ENCODE measurements around the gene BARHL2.

BARHL2 gene

DNA sequence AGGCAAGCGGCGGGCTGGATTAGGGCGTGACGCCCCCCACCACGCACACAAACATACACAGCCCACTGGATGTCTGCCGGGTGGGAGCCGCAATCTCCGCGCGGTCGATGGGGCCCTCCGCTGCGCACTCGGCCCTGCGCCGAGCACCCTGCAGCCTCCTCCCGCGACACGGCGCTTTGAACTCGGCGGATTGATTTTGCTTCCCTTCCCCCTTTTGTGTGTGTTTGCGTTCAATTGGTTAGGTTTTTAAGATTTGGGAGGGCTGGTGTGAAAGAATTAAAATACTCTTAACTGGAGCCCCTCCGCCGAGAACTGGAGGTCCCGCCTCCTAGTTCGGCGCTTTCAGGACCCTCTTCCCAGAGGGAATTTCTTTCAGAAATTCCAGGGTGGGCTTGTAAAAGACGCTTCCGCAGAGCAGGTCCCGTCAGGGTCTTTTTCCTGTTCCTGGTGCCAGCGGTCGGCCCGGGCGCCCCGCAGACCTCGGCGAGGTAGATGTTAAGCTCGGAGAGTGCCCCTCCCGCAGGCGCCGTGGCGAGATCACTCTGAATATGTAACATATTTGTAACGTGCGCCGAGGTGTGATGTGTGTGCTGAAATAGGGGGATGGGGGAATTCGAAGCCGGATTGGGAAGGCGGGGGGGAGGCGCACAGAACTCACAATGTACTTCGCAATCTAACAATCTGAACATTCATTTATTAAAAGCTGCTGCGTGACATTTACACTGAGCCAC lies 8.0 kb upstream of the BARHL2 start:
- no peak for DNase-seq (ENCODE audit: low read depth in 3 of 3)

DNA sequence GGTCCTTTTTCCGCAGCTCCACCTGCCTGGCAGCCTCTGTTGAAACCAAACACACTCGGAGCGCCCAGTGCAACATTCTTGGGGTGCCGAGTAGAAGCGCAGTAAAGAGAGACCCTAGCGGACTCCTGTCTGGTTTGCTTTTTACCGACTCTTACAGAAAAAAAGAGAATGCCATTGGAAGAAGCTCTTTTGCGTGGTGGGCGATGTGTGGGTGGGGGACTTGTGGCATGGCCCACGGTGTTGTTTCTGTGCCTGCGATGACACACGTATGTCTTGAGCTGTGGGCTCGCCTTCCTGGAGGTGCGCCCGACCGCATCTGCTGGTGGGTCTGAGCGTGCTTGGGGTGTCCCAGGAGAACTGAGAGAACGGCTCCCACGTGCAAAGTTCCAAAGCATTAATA lies 7.3 kb upstream of the BARHL2 start:
- DNase-seq (ENCODE audit: low read depth in 3 of 3) = no peak

DNA sequence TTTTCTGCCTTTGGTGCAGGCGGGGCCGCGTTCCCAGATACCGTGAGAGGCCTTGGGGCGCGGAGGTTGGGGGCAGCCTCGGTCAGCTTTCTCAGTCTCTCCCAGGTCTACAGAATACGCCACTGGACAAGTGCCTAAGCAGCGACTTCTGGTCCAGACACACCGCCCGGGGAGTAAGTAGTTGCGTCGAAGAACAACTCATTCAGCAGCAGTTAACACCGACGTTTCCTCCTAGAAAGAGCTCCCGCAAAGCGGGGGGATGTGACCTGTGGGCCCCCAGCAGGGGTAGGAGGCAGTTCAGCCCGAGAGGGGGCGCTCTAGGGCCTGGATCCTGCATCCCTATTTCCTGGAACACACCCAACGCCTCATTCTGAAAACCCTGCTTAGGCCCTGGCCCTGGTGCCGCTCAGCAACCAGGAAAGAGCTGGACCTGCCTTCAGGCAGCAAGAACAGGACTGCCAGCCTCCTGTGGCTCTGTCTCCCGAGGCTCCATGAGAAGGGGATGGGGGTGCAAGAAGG lies 6.5 kb upstream of the BARHL2 start:
- DNase-seq (ENCODE audit: low read depth in 3 of 3) = no peak

DNA sequence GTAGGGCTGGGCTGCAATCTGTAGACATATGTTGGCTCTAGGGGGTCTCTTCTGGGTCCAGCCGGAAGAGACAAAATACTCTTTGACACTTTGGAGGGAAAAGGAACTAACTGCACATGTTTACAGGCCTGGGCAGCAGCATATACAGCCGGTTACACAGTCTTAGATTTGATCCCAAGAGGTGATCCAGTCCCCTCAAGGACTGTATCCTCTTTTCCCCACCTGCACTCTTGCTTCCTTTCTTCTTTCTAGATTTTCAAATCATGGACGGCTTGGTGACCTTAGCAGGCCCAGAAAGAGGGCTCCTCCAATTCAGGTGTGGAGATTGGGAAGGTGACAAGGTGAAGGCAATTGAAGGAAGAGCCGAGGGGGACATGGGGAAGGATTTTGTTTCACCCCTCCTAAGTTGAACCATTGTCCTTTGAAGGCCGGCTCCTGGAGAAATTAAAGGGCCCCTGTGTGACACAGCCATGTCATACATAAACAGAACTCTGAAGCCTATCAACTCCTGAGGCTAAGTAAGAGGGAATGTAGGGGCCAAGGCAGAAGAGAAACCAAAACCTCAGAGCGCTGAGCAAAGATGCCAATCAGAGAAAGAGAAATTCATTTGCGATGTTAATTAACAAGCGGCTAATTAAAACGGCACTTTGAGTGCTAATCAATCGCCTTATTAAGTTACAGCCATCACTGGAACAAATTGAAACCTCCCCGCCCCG lies 5.9 kb upstream of the BARHL2 start:
- no peak for DNase-seq (ENCODE audit: low read depth in 3 of 3)

DNA sequence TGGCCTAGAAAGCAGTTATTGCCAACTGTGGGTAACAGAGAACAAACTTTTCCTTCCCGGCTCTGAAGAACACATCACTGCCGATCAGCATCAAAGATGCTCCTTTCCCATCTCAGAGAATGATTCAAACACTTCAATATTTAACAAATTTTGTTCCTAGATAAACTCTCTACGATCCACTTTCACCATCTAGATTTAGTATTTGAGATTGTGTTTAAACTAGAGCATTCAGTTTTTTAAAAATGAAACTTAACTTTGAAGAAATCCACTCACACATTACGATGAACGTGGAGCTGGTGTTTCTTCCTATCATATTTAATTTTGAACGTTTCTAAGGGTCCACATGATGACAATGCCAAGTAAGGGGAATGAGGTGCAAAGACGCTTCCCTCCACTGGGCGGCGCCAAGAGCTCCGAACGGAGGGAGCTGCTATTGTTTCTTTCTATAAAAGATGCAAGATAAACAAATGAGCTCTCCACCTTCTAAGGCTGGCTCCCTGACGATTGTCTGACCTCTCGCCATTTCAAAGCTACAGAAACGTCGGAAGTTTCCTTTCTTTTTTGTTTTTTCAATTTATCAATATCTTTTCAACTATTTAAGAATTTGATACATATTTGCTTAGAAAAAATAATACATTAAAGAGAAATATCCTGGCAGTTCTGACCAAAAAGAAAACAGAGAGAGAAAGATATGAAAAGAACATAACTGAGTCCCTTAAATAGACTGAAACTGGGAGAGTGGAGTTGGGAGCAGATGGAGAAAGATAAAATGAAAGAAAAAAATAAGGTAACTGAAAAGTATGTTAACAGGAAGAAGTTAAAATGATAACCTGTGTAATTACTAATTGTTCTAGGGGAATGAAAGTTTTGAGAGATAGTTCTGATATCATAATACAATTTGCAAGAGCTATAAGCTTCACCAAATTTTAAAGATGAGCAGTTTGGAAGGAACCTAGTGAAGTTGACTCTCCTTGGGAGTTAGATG lies 4.4 kb upstream of the BARHL2 start:
- DNase-seq (ENCODE audit: low read depth in 3 of 3) = peak in 1 of 3 experiments; percentile 20

DNA sequence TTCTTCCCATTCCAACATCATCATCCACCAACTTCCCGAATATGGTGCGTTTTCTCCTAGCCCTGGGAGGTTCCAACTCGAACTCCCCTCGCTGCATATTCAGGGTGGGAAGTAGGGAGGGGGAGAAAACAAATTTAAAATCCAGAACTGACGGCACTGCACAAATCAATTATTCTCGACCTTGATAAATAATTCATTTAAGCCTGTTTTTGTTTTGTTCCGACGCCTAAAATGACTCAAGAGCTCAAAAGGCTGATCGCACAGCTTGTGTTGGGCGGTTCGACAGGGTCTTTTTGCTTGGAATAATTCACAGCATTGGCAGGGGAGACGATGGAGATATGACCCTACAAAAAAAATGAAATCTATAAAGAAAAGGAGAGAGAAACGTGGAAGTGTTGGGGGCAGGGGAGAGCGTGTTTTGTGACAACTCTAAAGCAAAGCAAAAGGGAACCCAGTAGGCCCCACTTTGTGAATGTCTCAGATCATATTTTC lies 3.1 kb upstream of the BARHL2 start:
- no peak for DNase-seq (ENCODE audit: low read depth in 3 of 3)

DNA sequence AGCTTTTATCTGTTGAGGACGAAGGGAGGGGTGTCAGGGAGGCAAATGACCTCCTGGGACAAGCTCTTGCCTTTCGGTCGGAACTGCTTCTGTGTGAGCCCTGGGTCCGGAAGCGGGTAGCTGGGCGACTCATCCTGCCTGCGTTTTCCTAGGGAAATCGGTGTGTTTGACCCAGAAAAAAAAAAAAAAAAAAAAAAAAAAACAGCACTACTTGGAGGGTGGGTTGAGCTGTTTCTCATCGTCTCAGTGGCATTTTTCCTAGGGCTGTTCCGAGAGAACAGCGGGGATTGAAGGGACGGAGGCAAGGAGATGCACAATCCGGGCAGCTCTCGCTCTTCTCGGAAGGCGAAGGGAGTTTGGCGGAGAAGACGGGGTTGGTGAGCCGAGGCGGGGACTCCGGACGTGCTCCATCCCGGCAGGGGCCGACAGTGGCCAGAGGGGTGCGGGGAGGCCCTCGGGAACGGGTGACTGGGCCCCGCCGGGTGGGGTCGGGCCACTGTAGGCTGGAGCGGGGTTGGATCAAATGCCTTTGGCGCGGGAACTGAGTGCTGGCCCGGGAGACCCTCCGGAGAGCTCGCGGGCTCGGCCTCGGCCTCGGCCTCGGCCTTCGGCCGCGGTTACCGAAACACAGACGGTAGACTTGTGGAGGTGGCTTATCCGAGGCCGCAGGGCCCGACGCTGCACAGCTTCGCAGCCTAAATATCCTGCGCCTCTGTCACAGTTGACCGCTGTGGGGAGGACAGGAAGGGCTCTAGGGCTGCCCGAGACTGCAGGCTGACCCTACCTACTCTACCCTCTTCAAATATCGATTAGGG lies 2.4 kb upstream of the BARHL2 start:
- DNase-seq (ENCODE audit: low read depth in 3 of 3) = no peak

DNA sequence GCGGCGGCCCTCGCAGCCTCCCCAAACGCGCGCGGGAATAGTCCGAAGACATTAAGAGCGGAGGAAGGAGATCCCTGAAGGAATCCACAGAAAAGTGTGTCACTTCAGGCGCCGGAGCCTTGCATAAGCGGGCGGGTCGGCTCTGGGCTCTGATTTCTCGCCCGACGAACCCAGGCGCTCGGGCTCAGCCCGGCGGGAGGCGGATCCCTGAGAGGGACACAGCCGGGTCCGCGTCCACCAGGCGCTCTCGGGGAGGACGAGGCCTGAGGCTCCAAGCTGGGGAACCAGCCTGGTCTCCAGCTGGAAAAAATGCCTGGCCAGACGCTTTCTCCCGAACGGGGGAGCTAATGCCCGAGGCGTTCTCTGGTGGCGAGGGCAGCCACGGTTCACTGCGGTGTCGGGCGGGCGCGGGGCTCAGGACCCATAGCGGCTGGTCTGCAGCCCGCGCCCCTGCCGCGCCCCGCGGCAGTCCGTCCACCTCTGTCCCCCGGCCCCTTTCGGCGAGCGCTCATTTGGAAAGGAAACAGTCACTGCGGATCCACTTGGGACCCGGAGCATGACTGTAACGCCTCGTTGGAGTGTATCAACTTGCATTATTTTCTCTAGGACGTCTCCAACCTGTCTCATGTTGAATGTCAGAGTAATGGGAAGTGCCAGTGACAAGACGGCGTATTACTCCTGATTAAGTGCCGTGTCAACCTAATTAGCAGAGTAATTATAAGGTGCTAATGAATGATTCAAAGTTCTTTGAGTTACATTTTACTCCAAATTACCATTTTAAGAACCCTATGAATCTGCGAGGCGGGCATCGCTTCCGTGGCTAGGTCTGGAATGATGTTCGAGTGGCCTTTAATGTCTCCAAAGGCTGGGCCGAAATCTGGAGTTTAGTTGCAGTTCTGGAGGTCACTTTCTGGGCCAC lies 1.6 kb upstream of the BARHL2 start:
- DNase-seq (ENCODE audit: low read depth in 3 of 3) = no peak

DNA sequence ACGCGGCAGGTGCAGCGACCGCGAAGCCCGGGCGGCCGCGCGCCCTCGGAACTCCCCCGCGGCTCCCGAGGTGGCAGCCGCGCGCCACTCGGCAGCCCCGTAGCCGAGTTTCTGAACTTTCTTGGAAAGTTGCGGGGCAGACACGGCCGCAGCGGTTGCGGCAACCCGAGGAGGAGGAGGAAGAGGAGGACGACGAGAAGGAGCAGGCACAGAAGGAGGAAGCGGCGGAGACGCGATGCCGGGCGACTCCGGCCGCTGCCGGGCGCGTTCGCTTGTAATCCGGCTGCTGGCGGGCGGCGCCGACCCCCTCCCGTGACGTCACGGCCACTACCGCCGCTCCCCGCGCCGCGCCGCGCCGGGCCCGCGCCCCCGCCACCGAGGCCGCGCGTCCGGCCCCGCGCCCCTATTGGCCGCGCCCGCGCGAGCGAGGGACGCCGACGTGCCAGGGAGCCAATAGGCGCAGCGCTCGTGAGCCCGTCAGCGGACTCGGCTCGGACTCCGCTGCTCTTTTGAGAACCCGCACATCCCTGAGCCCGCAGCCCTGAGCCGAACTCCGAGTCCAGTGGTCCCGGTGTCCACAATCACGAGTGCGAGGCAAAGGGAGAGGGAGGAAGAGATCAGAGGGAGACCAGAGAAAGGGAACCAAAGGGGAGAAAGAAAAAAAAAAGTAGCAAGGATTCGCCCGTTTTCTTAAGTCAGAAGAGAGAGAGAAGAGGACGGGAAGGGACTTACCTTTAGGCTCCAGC lies 736 bp upstream of the BARHL2 start:
- DNase-seq (ENCODE audit: low read depth in 3 of 3) = no peak

DNA sequence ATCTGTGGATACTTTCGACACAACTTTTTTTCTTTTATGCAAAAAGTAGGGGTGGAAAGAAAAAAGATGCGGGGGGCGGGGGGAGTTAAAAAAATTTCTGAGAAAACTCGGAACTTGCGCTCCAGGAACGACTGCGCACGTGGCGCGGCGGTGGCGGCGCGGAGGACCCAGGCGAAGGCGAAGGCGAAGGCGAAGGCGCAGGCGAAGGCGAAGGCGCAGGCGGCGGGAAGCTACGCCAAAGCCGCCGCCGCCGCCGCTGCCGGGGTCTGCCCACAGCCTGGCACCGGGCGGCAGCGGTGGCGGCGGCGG lies 208 bp upstream of the BARHL2 start:
- DNase-seq (ENCODE audit: low read depth in 3 of 3) = no peak

DNA sequence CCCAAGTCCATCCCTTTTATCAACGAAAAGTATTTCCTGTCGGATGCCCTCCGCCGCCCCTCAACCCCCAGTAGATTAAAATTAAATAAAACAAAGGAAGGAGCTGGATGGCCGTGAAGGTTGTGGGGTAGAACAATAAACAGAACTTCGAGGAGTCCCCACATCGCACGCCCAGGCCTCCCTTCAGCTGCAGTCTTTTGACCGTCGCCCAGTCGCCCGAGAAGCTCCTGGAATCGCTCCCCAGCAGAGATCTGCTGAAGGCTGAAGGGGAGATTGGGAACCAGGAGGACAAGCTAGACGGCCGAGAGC lies 905 bp downstream of the BARHL2 start:
- DNase-seq (ENCODE audit: low read depth in 3 of 3) = no peak

DNA sequence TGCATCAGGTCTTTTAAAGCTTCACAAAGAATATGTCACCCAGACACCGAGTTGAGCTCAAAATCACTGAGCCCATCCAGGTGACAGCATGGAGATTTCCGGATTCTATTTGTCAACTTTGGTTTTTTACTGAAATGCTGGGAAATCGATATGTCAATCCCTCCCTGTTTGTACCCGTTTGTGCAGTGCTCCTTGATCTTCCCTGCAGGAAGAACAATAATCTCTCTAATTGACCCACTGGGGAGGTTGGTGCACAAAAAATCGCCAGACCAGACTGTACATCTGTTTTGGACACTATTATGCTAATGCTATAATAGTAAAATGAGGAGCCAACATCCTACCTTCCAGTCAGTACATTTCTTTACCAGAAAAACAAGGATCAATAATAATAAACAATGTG lies 1.8 kb downstream of the BARHL2 start:
- no peak for DNase-seq (ENCODE audit: low read depth in 3 of 3)

DNA sequence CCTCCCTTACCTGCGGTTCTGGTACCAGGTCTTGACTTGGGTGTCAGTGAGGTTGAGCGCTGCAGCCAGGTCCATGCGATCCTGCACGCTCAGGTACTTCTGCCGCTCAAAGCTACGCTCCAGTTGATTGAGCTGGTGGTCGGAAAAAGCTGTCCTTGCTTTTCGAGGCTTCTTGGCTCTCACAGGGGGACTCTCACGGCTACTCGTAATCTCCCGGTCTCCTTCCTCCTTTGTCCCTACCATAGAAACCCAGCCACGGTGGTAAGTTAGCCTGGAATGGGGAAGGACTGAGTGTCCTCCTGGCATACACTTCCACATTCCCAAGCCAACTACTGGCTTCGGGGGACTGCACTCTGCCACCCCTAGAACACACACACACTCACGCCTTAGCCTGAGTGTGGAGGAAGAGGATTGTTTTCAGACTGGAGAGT lies 2.6 kb downstream of the BARHL2 start:
- DNase-seq (ENCODE audit: low read depth in 3 of 3) = no peak

DNA sequence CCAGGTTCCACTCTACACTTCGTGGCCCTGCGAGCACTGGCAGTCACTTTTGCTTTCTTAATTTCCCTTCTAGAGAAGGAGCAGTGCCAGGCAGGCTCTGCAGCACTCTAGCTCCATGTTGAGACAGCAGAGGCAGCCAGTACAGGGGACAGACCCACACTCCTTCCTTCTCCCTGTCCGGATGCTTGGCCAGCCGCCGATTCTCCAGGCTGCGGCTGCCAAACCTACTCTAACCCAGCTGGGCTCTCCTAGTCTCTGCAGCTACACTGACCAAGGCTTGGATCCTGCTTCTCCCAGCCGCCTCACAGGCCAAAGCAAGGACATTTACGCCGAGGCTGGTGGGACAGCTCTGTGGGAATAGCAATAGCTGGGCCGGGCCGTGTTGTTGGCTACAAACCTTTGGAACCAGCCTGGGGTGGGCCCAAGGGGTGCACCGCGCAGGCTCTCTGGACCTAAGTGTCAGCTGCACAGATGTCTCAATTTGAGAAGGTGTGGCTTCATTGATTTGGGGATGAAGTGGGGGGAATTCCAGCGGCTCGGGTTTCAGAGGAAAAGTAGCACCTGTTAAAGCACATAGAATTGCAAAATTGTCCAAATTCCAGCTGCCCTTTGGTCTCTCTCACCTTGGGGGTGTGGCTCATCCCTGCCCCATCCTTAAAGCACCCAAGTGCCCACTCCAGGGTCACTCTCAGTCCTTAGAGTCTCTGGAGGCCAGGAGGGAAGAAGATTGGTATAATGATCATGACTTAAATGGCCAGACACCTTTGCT lies 3.2 kb downstream of the BARHL2 start:
- no peak for DNase-seq (ENCODE audit: low read depth in 3 of 3)

DNA sequence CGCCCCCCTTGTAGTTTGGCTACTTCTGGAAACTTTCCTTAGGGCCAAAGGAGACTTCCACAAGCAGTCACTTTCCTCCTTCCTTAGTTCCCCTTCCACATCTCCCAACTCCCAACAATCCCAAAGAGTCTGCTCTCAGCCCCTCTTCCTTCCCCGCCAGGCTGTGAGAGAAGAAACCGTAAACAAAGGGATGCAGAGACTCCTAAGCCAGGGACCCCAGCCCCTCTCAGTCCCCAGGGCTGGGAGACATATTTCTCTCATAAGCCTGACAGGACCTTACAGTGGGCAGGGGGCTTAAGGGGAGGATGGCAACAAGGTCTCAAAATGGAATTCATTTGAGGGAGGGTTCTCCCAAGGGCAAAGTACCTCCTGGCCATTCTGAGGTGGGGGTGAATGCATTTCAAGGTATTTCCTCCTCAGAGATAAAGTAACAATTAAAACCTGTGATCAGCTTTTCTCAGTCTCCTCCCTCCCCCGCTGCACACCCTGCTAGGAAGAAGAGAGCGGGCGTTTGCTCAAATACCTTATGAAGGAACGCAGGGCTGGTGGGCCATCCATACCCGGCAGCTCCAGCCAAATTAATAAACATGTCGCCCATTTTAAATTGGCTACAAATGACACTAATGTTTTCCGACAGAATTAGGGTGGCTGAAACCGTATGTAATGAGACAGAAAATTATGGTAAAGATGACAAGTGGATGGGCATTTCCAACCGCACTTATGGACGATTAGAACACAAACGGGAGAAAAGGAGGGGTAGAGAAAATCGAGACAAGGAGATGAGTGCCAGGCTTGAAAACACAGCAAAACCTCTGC lies 4.0 kb downstream of the BARHL2 start:
- no peak for DNase-seq (ENCODE audit: low read depth in 3 of 3)

DNA sequence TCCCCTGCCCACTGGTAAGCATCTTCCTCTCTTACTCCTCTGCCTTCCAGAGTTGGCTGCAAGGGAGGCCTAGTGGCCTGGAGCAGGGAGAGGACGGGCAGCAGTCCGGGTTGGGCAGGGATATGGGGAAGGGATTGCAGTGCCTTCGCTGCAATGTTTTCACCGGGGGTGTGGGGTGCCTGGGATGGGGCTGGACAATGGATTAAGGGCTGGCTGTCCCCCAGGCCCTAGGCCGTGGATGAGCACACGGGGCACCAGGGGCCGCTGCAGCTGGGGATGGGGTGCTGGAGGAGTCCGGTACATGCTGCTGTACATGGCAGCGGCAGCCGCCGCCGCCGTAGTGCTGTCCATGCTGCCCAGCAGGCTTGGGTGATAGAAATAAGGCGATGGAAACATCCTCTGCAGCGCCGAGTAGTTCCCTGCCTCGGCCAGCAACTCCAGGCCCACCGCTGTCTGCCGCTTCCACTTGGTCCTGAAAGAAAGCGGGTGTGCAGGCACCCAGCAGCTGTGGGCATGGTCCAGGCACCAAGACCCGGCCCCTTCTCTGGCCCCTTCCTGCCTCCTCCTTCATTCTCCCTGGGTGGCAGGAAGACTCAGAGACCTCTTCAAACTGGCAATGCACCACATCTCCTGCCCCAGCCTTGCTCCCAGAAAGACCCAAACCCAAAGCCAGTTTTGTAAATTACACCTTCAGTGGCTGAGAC lies 4.8 kb downstream of the BARHL2 start:
- no peak for DNase-seq (ENCODE audit: low read depth in 3 of 3)

DNA sequence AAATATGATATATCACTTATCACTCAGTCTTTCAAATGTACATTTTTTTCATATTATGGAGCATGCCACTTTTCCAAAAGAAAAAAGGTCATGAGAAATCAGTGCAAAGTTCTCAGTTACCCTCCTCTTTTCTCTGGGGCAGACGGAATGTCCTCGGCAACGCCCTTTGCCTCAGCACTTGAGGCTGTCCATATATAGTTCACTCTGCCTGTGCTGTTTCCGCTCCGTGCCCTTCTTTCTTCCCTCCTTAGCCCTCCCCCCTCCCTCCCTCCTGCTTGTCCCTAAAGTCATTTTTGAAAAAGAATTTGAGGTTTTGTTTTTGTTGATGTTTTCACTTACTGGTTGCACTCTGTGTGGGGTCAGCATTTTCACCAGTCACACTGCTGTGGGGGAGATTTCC lies 5.4 kb downstream of the BARHL2 start:
- DNase-seq (ENCODE audit: low read depth in 3 of 3) = no peak

Data from stimulated activated CD4-positive, alpha-beta T cell treated with anti-CD3 and anti-CD28 coated beads, TNF-alpha, amount 100 ng/mL, for 4 hours (primary cell).